HG03521 (cell line): ENCODE results near the gene MMP1.
A peak's percentile ranks its signal among the peaks of the same experiment; 100 is the strongest.

Source experiments
- ATAC-seq: cut with Tn5 transposase; IDR thresholded peaks from one replicate; pipeline ENCODE4 v1.9.1; 2021; ENCODE audit warnings: mild to moderate bottlenecking, moderate library complexity; ENCODE audit not compliant: unreplicated experiment

MMP1 gene

GRCh38 chr11:102807921-102808320 lies 10.0 kb upstream of the MMP1 start:
- ATAC-seq, result peak; percentile 76

DNA sequence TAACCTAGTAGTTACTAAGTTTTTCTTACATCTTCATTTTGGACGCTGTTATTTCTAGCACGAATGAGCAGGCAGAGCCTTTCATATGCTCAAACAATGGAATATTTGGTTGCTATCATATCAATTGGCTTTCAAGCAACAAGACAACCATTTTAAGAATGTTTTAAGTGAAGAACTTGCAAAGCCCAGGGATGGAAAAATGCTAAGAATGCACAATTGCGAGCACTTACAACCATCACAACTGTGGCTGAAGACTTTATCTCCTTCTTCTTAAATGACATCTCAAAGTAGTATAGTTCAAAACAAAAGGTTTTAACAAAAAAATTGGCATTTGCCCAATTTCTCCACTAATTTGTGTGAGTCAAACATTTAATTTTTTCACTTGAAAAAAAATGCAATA lies 8.3 kb upstream of the MMP1 start:
- no peak for ATAC-seq

DNA sequence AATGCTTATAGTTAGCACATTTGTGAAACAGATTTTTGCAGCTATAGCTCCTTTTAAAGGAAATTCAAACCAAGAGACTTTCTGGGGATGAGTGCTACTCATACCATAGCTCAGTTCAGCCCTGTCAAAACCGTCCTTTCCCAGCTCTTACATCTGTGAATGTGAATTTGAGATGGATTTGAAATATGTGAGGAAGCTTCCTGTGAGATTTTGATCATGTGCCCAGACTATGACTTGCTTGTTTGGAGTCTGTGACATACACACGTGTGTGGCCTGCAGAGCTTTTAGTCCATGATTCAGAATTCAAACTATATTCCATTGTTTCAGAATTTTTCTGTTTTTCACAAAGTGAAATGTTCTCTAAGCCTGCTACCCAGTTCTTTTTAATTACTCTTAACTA lies 4.4 kb upstream of the MMP1 start:
- no peak for ATAC-seq

- no peak for ATAC-seq
Measured at GRCh38 chr11:102800767-102801166, 2.8 kb upstream of the MMP1 start.

- no peak for ATAC-seq
Measured at GRCh38 chr11:102799681-102800340, 1.9 kb upstream of the MMP1 start.

DNA sequence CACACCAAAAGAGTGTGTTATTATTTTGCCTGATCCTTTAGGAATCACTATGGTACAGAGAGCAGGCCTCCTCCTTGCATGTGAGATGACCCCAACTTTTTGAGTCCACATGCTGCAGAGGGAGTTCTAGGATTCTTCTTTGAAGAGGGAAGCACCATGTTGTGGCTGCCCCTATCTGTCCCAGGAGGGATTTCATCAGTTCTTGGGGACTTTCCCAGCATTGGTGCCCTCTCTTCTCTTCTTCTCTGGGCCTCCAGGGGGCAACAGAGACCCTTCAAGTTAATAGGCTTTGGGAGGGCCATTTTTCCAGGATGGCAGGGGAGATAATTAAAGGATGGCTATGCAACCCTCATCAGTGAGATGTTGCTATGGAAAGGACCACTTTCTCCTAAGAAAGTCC lies 3.6 kb downstream of the MMP1 start:
- peak; percentile 86 for ATAC-seq

- no peak for ATAC-seq
Measured at GRCh38 chr11:102793677-102794290, 4.2 kb downstream of the MMP1 start.

GRCh38 chr11:102792604-102793003 lies 5.4 kb downstream of the MMP1 start:
- no peak for ATAC-seq

- no peak for ATAC-seq
Measured at GRCh38 chr11:102791271-102792036, 6.5 kb downstream of the MMP1 start.

DNA sequence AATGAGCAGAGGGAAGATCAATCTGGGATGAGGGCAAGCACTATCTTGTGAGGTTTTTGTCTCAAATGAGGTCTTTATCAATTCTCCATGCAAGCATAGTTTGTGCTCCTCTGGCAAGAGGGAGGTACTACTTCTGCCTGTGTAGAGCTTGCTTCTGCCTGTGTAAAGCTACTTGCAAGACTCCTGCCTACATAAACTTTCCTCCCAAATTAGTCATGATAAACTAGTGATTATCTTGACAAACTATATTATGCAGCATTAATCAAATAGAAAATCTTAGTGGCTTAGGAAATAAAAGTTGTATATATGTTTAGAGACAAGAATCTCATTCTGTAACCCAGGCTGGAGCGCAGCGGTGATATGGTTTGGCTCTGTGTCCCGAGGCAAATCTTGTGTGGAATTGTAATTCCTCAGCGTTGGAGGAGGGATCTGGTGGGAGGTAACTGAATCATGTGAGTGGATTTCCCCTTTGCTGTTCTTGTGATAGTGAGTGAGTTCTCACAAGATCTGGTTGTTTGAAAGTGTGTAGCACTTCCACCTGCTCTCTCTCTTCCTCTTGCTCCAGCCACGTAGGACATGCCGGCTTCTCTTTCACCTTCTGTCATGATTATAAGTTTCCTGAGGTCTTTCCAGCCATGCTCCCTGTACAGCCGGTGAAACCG lies 9.5 kb downstream of the MMP1 start:
- ATAC-seq, result no peak

DNA sequence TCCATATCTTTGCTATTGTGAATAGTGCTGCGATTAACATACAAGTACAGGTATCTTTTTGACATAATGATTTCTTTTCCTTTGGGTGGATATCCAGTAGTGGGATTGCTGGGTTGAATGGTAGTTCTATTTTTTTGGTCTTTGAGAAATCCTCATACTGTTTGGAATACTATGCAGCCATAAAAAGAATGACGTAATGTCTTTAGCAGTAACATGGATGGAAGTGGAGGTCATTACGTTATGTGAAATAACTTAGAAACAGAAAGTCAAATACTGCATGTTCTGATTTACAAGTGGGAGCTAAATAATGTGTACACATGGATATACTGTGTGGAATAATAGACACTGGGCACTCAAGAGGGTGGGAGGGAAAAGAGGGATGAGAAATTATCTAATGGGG lies 13.6 kb downstream of the MMP1 start:
- no peak for ATAC-seq

DNA sequence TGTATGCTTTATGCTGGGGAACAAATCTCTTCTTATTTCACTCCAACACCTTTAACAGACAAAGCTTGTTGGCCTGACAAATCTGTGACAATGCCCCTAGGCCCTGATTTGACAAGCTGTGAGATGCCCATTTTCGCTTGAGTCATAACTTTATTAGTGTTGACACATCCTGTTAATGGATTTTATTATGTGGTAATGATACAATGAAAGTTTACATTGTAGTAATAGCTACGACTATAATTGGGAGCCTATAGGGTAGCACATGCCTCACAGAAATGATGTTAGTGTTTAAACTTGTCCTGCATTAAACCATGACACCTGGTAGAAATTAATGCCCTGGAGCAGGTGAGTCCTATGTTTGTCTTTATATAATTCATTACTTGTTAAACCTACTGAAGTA lies 14.2 kb downstream of the MMP1 start:
- no peak for ATAC-seq

GRCh38 chr11:102783016-102783415 lies 14.9 kb downstream of the MMP1 start:
- ATAC-seq, result no peak

DNA sequence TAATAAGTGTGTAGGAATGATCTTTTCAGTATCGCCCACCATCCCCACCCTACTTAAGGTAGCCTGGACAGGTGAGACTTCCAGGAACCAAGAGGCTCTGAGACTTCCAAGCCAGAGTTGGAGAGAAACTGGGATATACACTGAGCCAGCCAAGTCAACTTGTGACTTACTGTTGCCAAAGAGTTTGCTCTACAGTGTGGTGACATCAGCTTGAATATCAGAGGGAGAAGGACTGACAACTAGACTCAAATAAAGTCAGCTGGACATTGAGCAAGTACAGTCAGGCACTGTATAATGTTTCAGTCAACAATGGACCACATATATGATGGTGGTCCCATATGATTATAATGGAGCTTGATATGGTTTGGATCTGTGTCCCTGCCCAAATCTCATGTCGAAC lies 16.3 kb downstream of the MMP1 start:
- no peak for ATAC-seq

DNA sequence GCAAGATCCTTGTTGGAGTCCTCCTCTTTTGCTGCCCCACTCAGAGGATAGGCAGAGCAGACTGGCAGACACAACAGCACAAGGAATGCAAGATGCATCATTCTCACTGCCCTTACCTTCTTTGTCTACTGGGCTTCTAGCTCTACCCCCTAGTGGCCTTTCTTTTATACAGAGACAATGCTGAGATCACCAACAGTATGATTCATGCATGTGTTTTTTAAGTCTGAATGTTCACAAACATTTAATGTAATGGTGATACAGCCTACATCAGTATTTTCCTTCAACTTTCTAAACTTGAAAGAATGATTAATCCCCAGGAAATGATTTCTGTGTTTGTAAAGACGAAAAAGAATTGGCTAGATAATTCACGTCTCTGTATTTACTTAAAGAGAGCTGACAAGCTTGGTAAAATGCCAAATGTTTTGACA lies 17.5 kb downstream of the MMP1 start, which contains the start of gene MMP10:
Gene MMP10, minus strand, starts transcription at position 138 of the 428 bp plus-strand sequence. Its CDS starts 37 bp downstream, at position 101.
- ATAC-seq, result no peak

GRCh38 chr11:102776454-102776853 lies 21.5 kb downstream of the MMP1 start:
- ATAC-seq, result no peak

DNA sequence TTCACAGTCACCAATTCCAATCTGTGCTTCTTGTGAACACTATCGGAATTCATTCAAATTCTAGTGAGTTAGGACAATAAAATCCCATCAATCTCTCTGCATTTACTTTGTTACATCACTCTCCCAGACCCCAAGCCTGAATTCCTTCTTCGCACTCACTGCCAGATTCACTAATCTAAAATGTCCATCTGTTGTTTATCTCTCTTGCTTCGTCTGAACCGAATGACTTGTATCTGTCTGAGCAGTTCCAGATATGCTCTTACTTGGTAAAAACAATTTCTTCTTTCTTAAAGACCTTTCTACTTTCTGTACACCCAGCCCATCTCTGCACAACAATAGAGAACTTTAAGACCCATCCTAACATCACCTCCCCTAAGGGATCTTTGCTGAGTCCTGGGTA lies 24.6 kb downstream of the MMP1 start:
- ATAC-seq, result no peak

- ATAC-seq, result no peak
Measured at GRCh38 chr11:102771351-102771750, 26.6 kb downstream of the MMP1 start.

GRCh38 chr11:102770191-102770590 lies 27.8 kb downstream of the MMP1 start:
- ATAC-seq, result no peak

- ATAC-seq, result no peak
Measured at GRCh38 chr11:102767800-102768199, 30.2 kb downstream of the MMP1 start.

- no peak for ATAC-seq
Measured at GRCh38 chr11:102763440-102763839, 34.5 kb downstream of the MMP1 start.
